Activated naive CD4-positive, alpha-beta T cell treated with anti-CD3 and anti-CD28 coated beads, Interleukin-2, amount 50 U/mL, for 24 hours (primary cell): ENCODE results near the gene ATP1A3.
A peak's percentile ranks its signal among the peaks of the same experiment; 100 is the strongest.

ENCODE experiments used
- H3K27ac Mint-ChIP-seq: one replicate; pipeline ENCODE4 v1.8.0; 2021; ENCODE audit warnings: mild to moderate bottlenecking, mixed read lengths
- H3K27me3 Mint-ChIP-seq: one replicate; pipeline ENCODE4 v1.8.0; 2021; ENCODE audit warnings: mixed read lengths
- H3K36me3 Mint-ChIP-seq: one replicate; pipeline ENCODE4 v1.8.0; 2021; ENCODE audit warnings: mixed read lengths
- H3K4me1 Mint-ChIP-seq: one replicate; pipeline ENCODE4 v1.8.0; 2021; ENCODE audit warnings: mixed read lengths
- H3K4me3 Mint-ChIP-seq: one replicate; pipeline ENCODE4 v1.8.0; 2021; ENCODE audit warnings: mild to moderate bottlenecking, mixed read lengths
- H3K9me3 Mint-ChIP-seq: one replicate; pipeline ENCODE4 v1.8.0; 2021; ENCODE audit warnings: mixed read lengths

ATP1A3 gene

GRCh38 chr19:41974652-41975051, 19.4 kb downstream of the ATP1A3 start:
- H3K36me3 Mint-ChIP-seq, result peaks cover 1% of the 10 kb centered on the region
- H3K27ac Mint-ChIP-seq, result no peak overlapping the region
- H3K9me3 Mint-ChIP-seq, result no peaks in the 10 kb centered on the region
- H3K27me3 Mint-ChIP-seq, result no peaks in the 10 kb centered on the region
- no peaks in the 10 kb centered on the region for H3K4me1 Mint-ChIP-seq
- H3K4me3 Mint-ChIP-seq, result no peak overlapping the region

GRCh38 chr19:41971363-41971762, 22.7 kb downstream of the ATP1A3 start:
- H3K4me3 Mint-ChIP-seq, result no peak overlapping the region
- no peaks in the 10 kb centered on the region for H3K4me1 Mint-ChIP-seq
- no peaks in the 10 kb centered on the region for H3K9me3 Mint-ChIP-seq
- H3K27me3 Mint-ChIP-seq, result no peaks in the 10 kb centered on the region
- H3K36me3 Mint-ChIP-seq, result no peaks in the 10 kb centered on the region
- no peak overlapping the region for H3K27ac Mint-ChIP-seq

DNA sequence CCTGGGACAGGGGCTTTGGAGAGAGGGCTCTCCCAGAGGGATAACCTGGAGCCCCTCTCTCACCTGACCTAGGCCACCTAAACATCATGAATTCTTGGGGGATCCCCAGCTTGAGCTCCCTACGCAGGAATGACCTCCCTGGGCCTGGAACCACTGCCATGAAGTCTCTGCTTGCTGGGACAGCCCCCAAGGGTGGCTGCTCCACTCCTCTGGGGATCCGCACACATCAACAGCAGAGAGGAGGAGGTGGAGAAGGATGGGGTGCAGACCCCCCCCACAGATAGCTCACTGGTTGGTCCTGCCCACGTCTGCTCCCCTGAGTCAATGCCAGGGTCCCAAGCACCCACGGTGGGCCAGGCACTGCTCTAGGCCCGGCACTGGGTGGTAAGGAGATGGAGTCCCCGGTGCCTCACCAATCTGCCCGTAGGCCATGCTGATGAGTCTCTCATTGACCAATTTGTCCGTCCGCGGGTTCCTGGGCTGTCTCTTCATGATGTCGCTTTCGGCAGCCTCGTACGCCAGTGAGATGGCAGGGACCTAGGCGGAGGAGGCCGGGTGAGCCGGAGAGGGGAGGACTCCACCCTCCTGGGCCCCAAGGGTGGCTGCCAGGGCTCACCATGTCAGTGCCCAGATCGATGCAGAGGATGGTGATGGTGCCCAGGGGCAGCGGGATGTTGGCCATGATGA, 24.1 kb downstream of the ATP1A3 start:
- no peak overlapping the region for H3K4me3 Mint-ChIP-seq
- H3K4me1 Mint-ChIP-seq, result no peaks in the 10 kb centered on the region
- no peaks in the 10 kb centered on the region for H3K27me3 Mint-ChIP-seq
- no peaks in the 10 kb centered on the region for H3K36me3 Mint-ChIP-seq
- no peaks in the 10 kb centered on the region for H3K9me3 Mint-ChIP-seq
- no peak overlapping the region for H3K27ac Mint-ChIP-seq

- Mint-ChIP-seq H3K27ac (no peak overlapping the region), H3K4me1 (no peaks in the 10 kb centered on the region), H3K27me3 (no peaks in the 10 kb centered on the region), H3K36me3 (no peaks in the 10 kb centered on the region), H3K9me3 (no peaks in the 10 kb centered on the region), H3K4me3 (no peak overlapping the region)
Observed at GRCh38 chr19:41968751-41969595, 25.1 kb downstream of the ATP1A3 start.

DNA sequence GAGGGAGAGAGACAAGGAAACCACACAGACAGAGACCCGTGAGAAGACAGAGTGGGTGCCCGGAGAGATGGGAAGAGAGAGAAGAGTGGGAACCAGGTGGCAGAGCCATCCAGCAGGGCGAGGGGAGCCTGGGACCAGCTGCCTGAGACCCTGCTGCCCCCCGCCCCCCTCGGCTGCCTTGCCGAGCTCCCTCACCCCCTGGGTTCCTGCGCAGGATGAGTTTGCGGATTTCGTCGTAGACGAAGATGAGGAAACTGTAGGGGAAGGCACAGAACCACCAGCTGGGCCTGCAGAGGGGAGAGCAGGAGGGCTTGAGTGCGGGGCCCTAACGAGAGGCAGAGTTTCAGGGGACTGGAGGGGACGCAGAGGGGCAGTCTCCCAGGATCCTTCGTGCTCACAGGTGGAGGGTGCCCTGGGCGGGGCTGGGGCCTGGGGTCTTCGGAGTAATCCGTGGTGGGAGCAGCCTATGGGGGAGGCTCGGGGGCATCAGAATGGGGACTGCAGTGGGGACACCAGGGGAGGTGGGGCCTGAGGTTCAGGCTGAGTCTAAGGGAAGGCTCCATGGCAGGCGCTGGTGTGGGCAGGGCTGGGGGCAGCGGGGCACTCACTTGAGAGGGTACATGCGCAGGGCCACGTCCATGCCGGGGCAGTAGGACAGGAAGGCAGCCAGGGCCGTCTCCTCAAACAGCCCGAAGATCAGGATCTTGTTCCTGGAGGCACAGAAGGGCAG, 26.8 kb downstream of the ATP1A3 start:
- Mint-ChIP-seq H3K4me3 (no peak overlapping the region), H3K27me3 (no peaks in the 10 kb centered on the region), H3K36me3 (no peaks in the 10 kb centered on the region), H3K27ac (no peak overlapping the region), H3K4me1 (no peaks in the 10 kb centered on the region), H3K9me3 (no peaks in the 10 kb centered on the region)

- no peak overlapping the region for H3K4me3 Mint-ChIP-seq
- H3K9me3 Mint-ChIP-seq, result no peaks in the 10 kb centered on the region
- no peak overlapping the region for H3K27ac Mint-ChIP-seq
- no peaks in the 10 kb centered on the region for H3K27me3 Mint-ChIP-seq
- H3K36me3 Mint-ChIP-seq, result no peaks in the 10 kb centered on the region
- H3K4me1 Mint-ChIP-seq, result no peaks in the 10 kb centered on the region
Observed at GRCh38 chr19:41965106-41965505, 28.9 kb downstream of the ATP1A3 start.

DNA sequence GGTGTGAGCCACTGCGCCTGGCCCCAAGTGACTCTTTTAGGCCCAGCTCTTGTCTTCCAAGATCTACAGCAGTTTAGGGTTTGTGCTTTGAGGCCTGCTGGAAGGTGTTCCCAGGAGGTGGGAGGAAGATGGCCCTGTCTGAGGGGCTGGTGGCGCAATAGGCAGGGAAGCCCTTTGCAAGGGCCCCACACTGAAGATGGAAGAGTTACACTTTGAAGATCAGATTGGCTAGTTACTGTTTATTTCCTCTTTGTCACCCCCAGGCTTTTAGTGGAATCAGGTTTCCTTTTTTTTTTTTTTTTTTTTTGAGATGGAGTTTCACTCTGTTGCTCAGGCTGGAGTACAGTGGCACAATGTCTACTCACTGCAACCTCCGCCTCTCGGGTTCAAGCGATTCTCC, 33.1 kb downstream of the ATP1A3 start:
- H3K9me3 Mint-ChIP-seq, result no peaks in the 10 kb centered on the region
- no peaks in the 10 kb centered on the region for H3K27me3 Mint-ChIP-seq
- H3K27ac Mint-ChIP-seq, result no peak overlapping the region
- peaks cover 17% of the 10 kb centered on the region for H3K4me1 Mint-ChIP-seq
- H3K36me3 Mint-ChIP-seq, result no peaks in the 10 kb centered on the region
- H3K4me3 Mint-ChIP-seq, result no peak overlapping the region

DNA sequence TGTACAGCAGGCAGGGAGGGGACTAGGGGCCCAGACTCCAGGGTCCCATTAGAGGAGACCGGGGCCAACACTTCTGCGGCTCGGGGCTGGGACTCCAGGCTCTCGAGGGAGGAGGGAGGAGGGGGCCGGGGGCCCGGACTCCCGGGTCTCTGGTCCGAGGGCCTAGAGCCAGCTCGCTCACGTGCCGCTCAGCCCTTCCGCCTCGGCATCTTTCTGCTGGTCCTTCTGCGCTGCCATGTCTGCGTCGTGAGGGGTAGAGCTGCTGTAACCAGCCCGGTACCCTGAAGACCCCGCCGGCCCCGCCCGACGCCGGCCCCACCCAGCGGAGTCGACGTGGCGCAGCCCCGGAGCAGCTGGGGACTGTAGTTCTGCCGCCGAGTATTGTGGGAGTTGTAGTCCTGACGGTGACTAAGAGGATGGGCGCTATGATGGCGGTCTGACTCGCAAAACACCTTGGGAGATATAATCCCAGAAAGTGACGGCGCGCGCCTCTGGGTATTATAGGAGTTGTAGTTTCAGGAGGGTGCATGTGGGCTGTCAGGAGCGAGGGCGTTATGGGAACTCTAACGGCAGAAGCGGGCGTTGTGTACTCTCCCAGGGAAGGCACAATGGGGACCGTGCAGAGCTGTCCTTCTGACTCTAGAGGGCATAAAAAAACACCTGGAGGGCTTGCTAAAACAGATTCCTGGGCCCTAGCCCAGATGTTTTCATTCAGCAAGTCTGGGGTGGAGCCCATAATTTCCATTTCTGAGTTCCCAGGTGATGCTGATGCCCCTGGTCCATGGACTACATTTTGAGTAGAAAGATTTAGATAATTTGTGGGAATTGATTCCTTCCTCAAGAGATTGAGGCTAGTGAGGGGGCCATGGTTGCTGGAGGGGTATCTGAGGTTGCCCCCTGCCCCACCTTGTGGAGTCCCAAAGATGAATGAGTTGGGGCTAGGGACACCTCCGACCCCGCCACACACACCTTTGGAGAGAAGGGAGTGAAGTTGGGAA, 34.7 kb downstream of the ATP1A3 start, which contains the start of gene RABAC1:
Gene RABAC1, minus strand, starts transcription at position 266 of the 998 bp plus-strand sequence. Its CDS starts 29 bp downstream, at position 237.
- peaks cover 17% of the 10 kb centered on the region for H3K4me1 Mint-ChIP-seq
- H3K36me3 Mint-ChIP-seq, result no peaks in the 10 kb centered on the region
- peak within 1 kb of the TSS; percentile 90 for H3K27ac Mint-ChIP-seq
- H3K9me3 Mint-ChIP-seq, result no peaks in the 10 kb centered on the region
- H3K4me3 Mint-ChIP-seq, result peak within 1 kb of the TSS; percentile 95
- no peaks in the 10 kb centered on the region for H3K27me3 Mint-ChIP-seq

- Mint-ChIP-seq H3K4me3 (peak overlapping the region; percentile 95), H3K9me3 (no peaks in the 10 kb centered on the region), H3K36me3 (no peaks in the 10 kb centered on the region), H3K27me3 (no peaks in the 10 kb centered on the region), H3K4me1 (peaks cover 17% of the 10 kb centered on the region), H3K27ac (peak overlapping the region; percentile 35)
Observed at GRCh38 chr19:41958367-41959055, 35.5 kb downstream of the ATP1A3 start.

- Mint-ChIP-seq H3K27ac (peak overlapping the region; percentile 69), H3K36me3 (no peaks in the 10 kb centered on the region), H3K4me1 (peaks cover 17% of the 10 kb centered on the region), H3K4me3 (peak overlapping the region; percentile 95), H3K9me3 (no peaks in the 10 kb centered on the region), H3K27me3 (no peaks in the 10 kb centered on the region)
Observed at GRCh38 chr19:41957838-41958366, 36.1 kb downstream of the ATP1A3 start.

DNA sequence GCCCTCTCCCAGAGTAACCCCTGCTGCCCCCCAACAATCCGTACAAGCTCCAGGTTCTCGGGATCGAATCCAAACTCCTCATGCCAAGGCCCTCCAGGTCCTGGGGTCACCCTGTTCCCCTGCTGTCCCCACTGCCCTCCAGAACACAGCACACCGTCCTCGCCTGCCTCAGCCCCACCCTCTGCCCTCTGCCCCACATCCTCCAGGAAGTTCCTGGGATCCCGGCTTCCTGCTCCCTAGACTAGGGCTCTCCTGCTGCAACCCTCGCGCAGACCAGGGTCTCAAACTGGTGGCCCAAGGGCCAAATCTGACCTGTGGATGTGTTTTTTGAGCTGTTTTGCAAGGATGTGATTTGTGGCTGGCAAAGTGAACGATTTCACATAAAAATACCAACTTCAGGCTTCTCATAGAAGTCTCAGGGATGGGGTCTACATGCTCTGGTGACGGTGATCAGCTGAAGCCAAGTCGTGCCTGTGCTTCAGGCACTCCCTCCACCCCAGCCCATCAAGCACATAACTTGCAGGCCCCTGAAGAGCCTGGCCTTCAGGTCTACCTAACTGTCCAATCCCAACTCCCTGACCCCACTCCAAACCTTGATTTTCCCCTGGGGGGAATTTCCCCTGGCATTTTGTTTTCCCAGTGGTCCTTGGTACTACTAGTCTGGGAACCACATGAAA, 36.7 kb downstream of the ATP1A3 start:
- no peaks in the 10 kb centered on the region for H3K9me3 Mint-ChIP-seq
- peak overlapping the region; percentile 69 for H3K27ac Mint-ChIP-seq
- H3K36me3 Mint-ChIP-seq, result no peaks in the 10 kb centered on the region
- peak overlapping the region; percentile 95 for H3K4me3 Mint-ChIP-seq
- H3K27me3 Mint-ChIP-seq, result no peaks in the 10 kb centered on the region
- peaks cover 17% of the 10 kb centered on the region for H3K4me1 Mint-ChIP-seq

DNA sequence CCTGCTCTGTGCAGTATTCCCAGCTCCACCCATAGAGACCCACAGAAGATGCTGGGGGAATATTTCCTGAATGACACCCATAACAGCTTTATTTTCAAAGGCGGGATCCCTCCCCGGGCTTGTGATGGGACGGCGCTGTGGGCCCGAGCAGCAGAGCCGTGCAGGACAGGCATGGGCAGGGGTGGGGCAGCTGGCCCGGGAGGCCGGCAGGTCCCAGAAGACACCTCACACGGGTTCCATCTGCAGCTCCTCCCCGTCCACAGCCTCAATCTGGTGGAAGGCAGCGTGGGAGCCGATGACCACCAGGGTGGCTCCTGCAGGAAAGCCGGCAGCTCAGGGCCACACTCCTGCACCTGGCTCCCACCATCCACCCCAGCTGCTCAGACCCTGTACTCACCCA, 37.4 kb downstream of the ATP1A3 start:
- no peaks in the 10 kb centered on the region for H3K9me3 Mint-ChIP-seq
- H3K27ac Mint-ChIP-seq, result no peak overlapping the region
- no peak overlapping the region for H3K4me3 Mint-ChIP-seq
- H3K27me3 Mint-ChIP-seq, result no peaks in the 10 kb centered on the region
- peaks cover 20% of the 10 kb centered on the region for H3K4me1 Mint-ChIP-seq
- H3K36me3 Mint-ChIP-seq, result no peaks in the 10 kb centered on the region

- H3K9me3 Mint-ChIP-seq, result no peaks in the 10 kb centered on the region
Observed at GRCh38 chr19:41955521-41955920, 38.5 kb downstream of the ATP1A3 start.

More at GRCh38 chr19:41955521-41955920, 38.5 kb downstream of the ATP1A3 start:
- H3K36me3 Mint-ChIP-seq, result no peaks in the 10 kb centered on the region
- H3K4me3 Mint-ChIP-seq, result no peak overlapping the region
- H3K27me3 Mint-ChIP-seq, result no peaks in the 10 kb centered on the region
- peaks cover 25% of the 10 kb centered on the region for H3K4me1 Mint-ChIP-seq
- no peak overlapping the region for H3K27ac Mint-ChIP-seq
